ENCODE results near the gene MPP2. TPM values are rescaled to one million over a fixed set of nuclear protein-coding genes. Genes with fewer than 3 reads are reported as not detected.

Gene MPP2
- total RNA-seq, 2 experiments from 2014 or later: 0.16 to 0.67 TPM

DNA sequence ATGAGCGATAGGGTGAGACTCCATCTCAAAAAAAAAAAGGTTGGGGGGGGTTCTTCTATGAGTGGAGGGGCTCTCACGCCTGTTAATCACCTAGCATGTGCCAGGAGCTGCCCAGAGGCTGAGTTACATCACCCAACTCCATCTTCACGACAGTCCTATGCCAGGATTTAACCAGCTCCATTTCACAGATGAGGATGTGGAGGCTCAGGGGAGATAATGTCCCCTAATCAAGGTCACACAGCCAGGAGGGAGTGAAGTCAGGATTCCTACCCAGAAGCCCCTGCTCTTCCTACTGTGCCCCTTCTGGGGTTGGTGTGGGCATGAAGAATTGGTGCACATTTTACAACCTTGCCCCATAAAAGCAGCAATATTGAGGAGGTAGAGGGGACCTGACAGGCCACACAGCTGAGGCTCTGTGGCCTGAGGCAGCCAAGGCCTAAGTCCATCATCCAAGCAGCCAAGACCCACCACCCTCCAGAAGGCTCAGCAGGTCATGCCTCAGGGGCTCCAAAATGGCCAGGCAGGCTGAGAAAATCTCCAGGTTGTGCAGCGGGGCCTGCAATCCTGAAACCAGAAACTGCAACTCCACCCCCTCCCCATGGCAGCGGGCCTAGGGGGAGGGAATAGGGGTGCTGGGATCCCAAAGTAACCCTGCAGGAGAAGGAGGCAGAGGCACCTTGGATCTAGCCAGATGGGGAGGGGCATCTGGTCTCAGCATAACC, 28.0 kb upstream of the MPP2 start:
- no peak for TF ChIP-seq EZH2phosphoT487 (IDR thresholded peaks at IDR 0.05; ENCODE audit: borderline replicate concordance, low read depth, low read length)
- no peak for TF ChIP-seq CTCF (conservative IDR thresholded peaks at IDR 0.05; ENCODE audit: low read length)
- H3K4me3 ChIP-seq (ENCODE audit: low read depth, low read length, poor library complexity, severe bottlenecking): no peak overlapping the region
- no TSS peak for BruUV-seq (replicated peaks)
- H3K9me2 ChIP-seq (ENCODE audit: insufficient read depth, low read length): no peaks in the 10 kb centered on the region
- CTCF ChIA-PET (ENCODE audit: unreplicated experiment): no interaction called here
- H3K36me3 ChIP-seq (ENCODE audit: insufficient read depth, low read length): no peaks in the 10 kb centered on the region
- H3K9me3 ChIP-seq (ENCODE audit: low read length): no peaks in the 10 kb centered on the region
- no peak for DNase-seq (ENCODE audit: low spot score)
- H3K4me2 ChIP-seq (ENCODE audit: low read length): no peak overlapping the region
- intact Hi-C loops (cut with micrococcal nuclease; ENCODE audit: unreplicated experiment): no loop called here
- no peak overlapping the region for H3K27ac ChIP-seq (ENCODE audit: low read depth, low read length, poor library complexity, severe bottlenecking)
- POLR2A ChIA-PET: no interaction called here
- no peaks in the 10 kb centered on the region for H3K4me1 ChIP-seq (ENCODE audit: insufficient read depth, low read length, poor library complexity, severe bottlenecking)
- no peaks in the 10 kb centered on the region for H3K79me2 ChIP-seq (ENCODE audit: insufficient read depth, low read depth, low read length)
- no peaks in the 10 kb centered on the region for H4K20me1 ChIP-seq (ENCODE audit: insufficient read depth, low read length)
- no peak overlapping the region for H2AFZ ChIP-seq (ENCODE audit: low read length)

DNA sequence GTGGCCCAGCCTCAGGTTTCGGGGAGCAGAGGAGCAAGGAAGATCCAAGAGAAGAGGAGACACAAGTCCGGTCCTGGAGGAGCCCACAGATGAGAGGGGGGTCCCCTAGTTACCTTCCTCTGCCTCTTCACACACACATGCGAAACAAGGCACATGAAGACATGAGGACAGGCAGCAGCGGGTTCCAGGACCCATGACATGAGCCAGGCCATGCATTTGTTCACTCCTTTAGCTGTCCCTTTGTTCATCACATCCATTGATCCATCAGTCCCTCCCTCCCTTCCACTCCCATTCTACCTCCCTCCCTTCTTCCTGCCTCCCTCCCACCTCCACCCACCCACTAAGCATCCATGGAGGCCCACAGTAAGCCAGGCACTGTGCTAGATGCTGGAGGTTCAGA, 25.6 kb upstream of the MPP2 start:
- no peaks in the 10 kb centered on the region for H3K36me3 ChIP-seq (ENCODE audit: insufficient read depth, low read length)
- H3K4me2 ChIP-seq (ENCODE audit: low read length): no peak overlapping the region
- BruUV-seq (replicated peaks): no TSS peak
- intact Hi-C loops (cut with micrococcal nuclease; ENCODE audit: unreplicated experiment): no loop called here
- H3K4me1 ChIP-seq (ENCODE audit: insufficient read depth, low read length, poor library complexity, severe bottlenecking): no peaks in the 10 kb centered on the region
- H4K20me1 ChIP-seq (ENCODE audit: insufficient read depth, low read length): no peaks in the 10 kb centered on the region
- H3K79me2 ChIP-seq (ENCODE audit: insufficient read depth, low read depth, low read length): no peaks in the 10 kb centered on the region
- no peak overlapping the region for H3K27ac ChIP-seq (ENCODE audit: low read depth, low read length, poor library complexity, severe bottlenecking)
- no peak overlapping the region for H2AFZ ChIP-seq (ENCODE audit: low read length)
- H3K9me3 ChIP-seq (ENCODE audit: low read length): no peaks in the 10 kb centered on the region
- no peak overlapping the region for H3K4me3 ChIP-seq (ENCODE audit: low read depth, low read length, poor library complexity, severe bottlenecking)
- DNase-seq (ENCODE audit: low spot score): no peak
- TF ChIP-seq EZH2phosphoT487 (IDR thresholded peaks at IDR 0.05; ENCODE audit: borderline replicate concordance, low read depth, low read length) (no peak), CTCF (conservative IDR thresholded peaks at IDR 0.05; ENCODE audit: low read length) (no peak)
- ChIA-PET CTCF (ENCODE audit: unreplicated experiment) (interaction anchor here (0.6 kb wide), 1 partner anchor 47 kb away, joined by 3 read pairs; no protein-coding TSS in a partner anchor), POLR2A (no interaction called here)
- H3K9me2 ChIP-seq (ENCODE audit: insufficient read depth, low read length): no peaks in the 10 kb centered on the region

- ChIA-PET POLR2A (no interaction called here), CTCF (ENCODE audit: unreplicated experiment) (no interaction called here)
- H3K36me3 ChIP-seq (ENCODE audit: insufficient read depth, low read length): no peaks in the 10 kb centered on the region
- H3K4me3 ChIP-seq (ENCODE audit: low read depth, low read length, poor library complexity, severe bottlenecking): no peak overlapping the region
- no peak for DNase-seq (ENCODE audit: low spot score)
- no peaks in the 10 kb centered on the region for H3K79me2 ChIP-seq (ENCODE audit: insufficient read depth, low read depth, low read length)
- intact Hi-C loops (cut with micrococcal nuclease; ENCODE audit: unreplicated experiment): no loop called here
- no peak overlapping the region for H3K27ac ChIP-seq (ENCODE audit: low read depth, low read length, poor library complexity, severe bottlenecking)
- no peak overlapping the region for H2AFZ ChIP-seq (ENCODE audit: low read length)
- TF ChIP-seq EZH2phosphoT487 (IDR thresholded peaks at IDR 0.05; ENCODE audit: borderline replicate concordance, low read depth, low read length): no peak
- TF ChIP-seq CTCF (conservative IDR thresholded peaks at IDR 0.05; ENCODE audit: low read length): no peak
- no peaks in the 10 kb centered on the region for H3K4me1 ChIP-seq (ENCODE audit: insufficient read depth, low read length, poor library complexity, severe bottlenecking)
- no peaks in the 10 kb centered on the region for H3K9me2 ChIP-seq (ENCODE audit: insufficient read depth, low read length)
- no peak overlapping the region for H3K4me2 ChIP-seq (ENCODE audit: low read length)
- H4K20me1 ChIP-seq (ENCODE audit: insufficient read depth, low read length): no peaks in the 10 kb centered on the region
- no peaks in the 10 kb centered on the region for H3K9me3 ChIP-seq (ENCODE audit: low read length)
- no TSS peak for BruUV-seq (replicated peaks)
Observed at GRCh38 chr17:43932357-43932756, 25.0 kb upstream of the MPP2 start.
